IPS-18a (cell line): ENCODE data around the gene GP2.
A peak's percentile ranks its signal among the peaks of the same experiment; 100 is the strongest.

ENCODE experiments used
- H3K27ac ChIP-seq: one replicate; pipeline ENCODE4 v1.5.1; 2013; ENCODE audit warnings: low read length
- H3K27me3 ChIP-seq: one replicate; pipeline ENCODE4 v1.6.1; 2013; ENCODE audit warnings: mild to moderate bottlenecking, low read length; ENCODE audit not compliant: control insufficient read depth, insufficient read depth
- H3K36me3 ChIP-seq: one replicate; pipeline ENCODE4 v1.6.1; 2013; ENCODE audit warnings: low read depth, low read length; ENCODE audit not compliant: control insufficient read depth
- H3K4me1 ChIP-seq: one replicate; pipeline ENCODE4 v1.6.1; 2013; ENCODE audit warnings: low read depth, low read length; ENCODE audit not compliant: control insufficient read depth
- H3K4me3 ChIP-seq: one replicate; pipeline ENCODE4 v1.5.1; 2013; ENCODE audit warnings: low read length
- H3K9ac ChIP-seq: one replicate; pipeline ENCODE4 v1.6.1; 2013; ENCODE audit warnings: mild to moderate bottlenecking, low read length, moderate library complexity
- H3K9me3 ChIP-seq: one replicate; pipeline ENCODE4 v1.6.1; 2013; ENCODE audit warnings: low read depth, low read length; ENCODE audit not compliant: control insufficient read depth

The GP2 gene

DNA sequence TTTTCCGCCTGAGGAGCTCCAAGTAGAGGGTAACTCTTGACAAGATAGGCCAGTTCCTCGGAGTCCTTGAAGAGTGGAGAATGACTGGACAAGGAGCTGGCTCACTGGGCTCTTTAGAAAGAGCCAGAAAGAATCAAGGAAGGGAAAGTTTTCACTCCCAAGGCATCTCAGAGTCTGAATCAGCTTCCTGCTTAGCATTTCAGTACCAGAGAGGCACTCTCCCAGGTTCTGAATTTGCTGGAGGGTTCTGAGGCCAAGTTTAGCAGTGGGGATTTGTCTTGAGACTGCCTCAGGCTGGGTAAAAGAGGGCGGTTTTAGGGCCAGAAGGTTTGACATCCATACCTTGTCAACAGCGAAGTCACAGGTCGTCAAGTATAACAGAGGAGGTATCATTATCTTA is 25.5 kb downstream of the GP2 start:
- H3K27ac ChIP-seq: no peak overlapping the region
- H3K4me3 ChIP-seq: no peak overlapping the region
- no peak overlapping the region for H3K9ac ChIP-seq
- no peaks in the 10 kb centered on the region for H3K36me3 ChIP-seq
- H3K27me3 ChIP-seq: no peaks in the 10 kb centered on the region
- H3K4me1 ChIP-seq: no peaks in the 10 kb centered on the region
- H3K9me3 ChIP-seq: no peaks in the 10 kb centered on the region

DNA sequence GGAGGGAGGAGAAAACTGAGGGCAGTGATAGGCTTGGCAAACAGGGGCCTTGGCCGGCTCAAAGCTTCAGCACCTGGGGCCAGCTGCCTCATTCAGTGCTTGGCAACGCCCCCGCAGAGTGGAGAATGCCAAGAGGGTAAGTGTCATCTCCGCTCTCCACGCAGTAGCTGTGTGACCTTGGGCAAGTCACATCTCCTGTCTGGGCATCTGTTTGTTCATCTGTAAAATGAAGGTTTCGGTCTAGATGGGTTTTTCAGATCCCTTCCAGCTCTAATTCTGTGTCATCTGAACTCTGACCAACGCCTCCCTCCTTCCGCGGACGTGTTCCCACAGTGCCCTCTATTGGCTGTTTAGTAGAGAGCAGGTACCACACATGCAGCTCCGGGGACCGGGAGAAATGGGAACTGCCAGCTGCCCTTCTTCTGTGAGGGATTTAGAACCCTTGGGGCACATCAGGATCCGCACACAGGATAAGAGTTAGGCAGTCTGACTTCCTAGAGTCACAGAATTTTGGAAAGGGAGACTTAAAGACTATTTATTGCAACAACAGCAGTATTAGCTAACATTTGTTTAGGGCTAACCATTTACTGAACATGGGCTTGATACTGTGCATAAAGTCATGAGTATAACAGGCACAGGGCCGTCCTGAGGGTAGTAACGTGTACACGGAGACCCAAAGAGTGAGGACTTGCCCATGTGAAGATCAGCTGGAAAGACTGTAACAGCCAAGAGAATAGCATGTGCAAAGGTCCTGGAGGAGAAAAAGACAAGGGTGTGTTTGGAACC is 26.8 kb downstream of the GP2 start:
- no peaks in the 10 kb centered on the region for H3K36me3 ChIP-seq
- no peak overlapping the region for H3K27ac ChIP-seq
- no peaks in the 10 kb centered on the region for H3K9me3 ChIP-seq
- H3K4me1 ChIP-seq: no peaks in the 10 kb centered on the region
- no peak overlapping the region for H3K4me3 ChIP-seq
- no peak overlapping the region for H3K9ac ChIP-seq
- H3K27me3 ChIP-seq: no peaks in the 10 kb centered on the region

DNA sequence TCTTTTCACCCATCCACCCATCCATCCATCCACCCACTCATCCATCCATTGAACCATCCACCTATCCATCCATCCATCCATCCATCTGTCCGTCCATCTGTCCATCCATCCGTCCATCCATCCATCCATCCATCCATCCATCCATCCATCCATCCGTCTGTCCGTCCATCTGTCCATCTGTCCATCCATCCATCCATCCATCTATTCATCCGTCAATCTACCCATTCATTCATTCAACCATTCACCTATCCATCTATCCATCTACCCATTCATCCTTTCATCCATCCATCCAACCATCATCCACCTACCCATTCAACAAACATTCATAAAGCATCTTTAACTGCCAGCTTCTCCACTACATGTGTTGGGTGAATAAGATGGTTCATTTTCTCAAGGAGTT is 28.9 kb downstream of the GP2 start:
- H3K4me3 ChIP-seq: no peak overlapping the region

DNA sequence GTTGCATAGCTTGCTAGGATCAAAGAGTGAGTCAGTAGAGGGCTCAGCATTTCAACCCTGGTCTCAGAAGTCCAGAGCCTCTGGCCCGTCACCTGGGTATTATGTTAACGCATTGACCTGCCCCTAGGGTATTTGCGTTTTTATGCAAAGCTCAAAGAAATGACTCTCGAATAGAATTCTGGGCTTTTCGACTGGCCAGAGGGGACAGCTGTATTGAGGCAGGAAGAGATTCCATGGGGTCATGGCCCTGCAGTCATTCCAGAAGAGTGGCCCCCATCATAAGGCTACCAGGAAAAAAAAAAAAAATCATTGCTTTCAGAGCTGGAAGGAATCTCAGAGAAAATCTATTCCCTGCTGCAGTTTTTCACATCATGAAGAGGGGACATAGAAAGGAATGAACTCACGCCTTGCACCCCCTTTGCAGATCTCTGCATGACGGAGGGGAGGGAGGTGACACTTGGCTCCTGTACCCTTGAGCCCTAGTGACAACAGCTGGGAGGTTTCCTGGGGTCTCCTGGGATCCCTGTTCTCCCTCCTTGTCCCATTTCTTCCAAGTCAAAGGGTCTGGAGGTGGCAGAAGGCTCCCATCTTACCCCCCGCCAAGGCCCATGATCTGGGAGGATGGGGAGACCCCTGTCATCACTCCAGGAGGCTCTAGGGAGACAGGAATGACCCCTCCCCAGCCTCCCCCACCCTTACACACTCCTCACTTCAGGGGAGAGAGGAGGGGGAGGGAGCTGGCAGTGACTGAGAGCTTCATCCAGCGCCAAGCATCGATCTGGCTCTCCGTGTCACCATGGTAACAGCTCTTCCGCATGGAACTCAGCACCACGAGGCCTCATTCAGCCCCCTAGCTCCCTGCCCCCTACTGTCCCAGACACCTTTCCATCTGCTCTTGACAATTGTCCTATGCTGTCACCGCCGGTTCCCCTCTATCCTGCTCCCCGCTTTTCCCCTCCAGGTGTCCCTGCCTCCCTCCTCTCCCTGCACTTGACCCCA is 35.8 kb downstream of the GP2 start:
- Histone ChIP-seq H3K9ac (no peak overlapping the region), H3K27me3 (no peaks in the 10 kb centered on the region), H3K4me3 (no peak overlapping the region), H3K9me3 (no peaks in the 10 kb centered on the region), H3K36me3 (no peaks in the 10 kb centered on the region), H3K4me1 (peaks cover 6% of the 10 kb centered on the region), H3K27ac (no peak overlapping the region)

More for the DNA sequence above, 28.9 kb downstream of the GP2 start:
- Histone ChIP-seq H3K4me1 (peaks cover 3% of the 10 kb centered on the region), H3K36me3 (no peaks in the 10 kb centered on the region), H3K9ac (no peak overlapping the region), H3K27ac (no peak overlapping the region), H3K9me3 (no peaks in the 10 kb centered on the region), H3K27me3 (no peaks in the 10 kb centered on the region)

DNA sequence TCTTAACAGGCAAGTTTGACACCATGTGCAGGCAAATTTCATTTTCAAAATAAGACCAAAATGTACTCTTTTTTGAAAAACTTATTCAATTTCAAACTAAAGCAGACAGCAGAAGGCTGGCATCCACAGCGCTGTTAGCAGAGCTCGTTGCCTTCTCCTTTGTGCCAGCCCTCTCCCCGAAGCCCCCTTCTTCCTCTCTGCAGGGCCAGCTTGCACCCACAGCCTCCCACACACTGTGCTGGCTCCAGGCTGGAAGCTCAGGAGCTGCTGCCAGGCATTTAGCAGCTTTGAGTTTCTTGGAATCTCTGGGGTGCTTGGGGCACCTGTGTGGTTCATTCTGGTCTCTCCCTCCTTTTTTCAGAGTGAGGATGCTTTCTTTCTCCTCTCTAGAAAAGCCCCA is 37.7 kb downstream of the GP2 start:
- H3K4me3 ChIP-seq: no peak overlapping the region
- H3K9me3 ChIP-seq: no peaks in the 10 kb centered on the region
- no peak overlapping the region for H3K27ac ChIP-seq
- no peaks in the 10 kb centered on the region for H3K27me3 ChIP-seq
- no peaks in the 10 kb centered on the region for H3K36me3 ChIP-seq
- H3K4me1 ChIP-seq: peaks cover 11% of the 10 kb centered on the region
- H3K9ac ChIP-seq: no peak overlapping the region

DNA sequence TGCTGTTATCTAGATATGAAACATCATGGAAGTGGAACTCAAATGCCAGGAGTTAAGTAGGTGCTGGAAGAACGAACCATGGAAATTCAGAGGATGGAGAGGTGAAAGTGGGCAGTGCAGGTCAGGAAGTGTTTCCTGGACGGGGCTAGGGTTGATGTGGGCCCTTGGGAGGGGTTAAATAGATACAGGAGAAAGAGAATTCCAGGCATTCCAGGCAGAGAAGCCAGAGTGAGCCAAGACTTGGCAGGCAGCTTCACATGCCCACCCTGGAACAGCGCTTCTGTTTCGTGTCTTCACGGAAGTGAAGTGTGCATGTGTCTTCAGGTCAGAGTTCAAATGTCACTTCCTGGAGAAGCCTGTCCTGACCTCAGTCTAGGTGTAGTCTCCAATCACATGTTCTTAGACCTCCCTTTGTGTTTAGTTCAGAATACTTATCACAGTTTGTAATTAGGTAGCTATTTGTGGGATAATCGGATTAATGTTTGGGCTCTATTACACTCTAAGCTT is 41.3 kb downstream of the GP2 start:
- Histone ChIP-seq H3K9ac (no peak overlapping the region), H3K4me1 (peaks cover 5% of the 10 kb centered on the region), H3K27me3 (no peaks in the 10 kb centered on the region), H3K36me3 (no peaks in the 10 kb centered on the region), H3K4me3 (no peak overlapping the region), H3K27ac (no peak overlapping the region), H3K9me3 (no peaks in the 10 kb centered on the region)

DNA sequence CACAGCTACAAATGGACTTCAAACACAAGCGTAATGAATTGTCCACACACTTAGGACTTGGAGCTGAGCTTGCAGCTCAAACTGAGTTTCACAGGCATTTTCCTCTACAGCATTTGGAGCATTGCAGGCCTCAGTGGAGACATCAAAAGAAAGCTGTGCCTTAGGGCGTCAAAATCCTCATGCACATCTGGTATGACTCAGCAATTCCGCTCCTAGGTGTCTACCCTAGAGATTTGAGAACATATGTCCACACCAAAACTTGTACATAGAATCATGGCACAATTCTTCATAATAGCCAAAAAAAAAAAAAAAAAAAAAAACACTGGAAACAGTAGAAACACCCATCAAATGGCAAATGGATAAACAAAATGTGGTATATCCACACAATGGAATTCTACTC is 47.1 kb downstream of the GP2 start:
- Histone ChIP-seq H3K27me3 (no peaks in the 10 kb centered on the region), H3K27ac (no peak overlapping the region), H3K36me3 (no peaks in the 10 kb centered on the region), H3K4me3 (no peak overlapping the region), H3K4me1 (no peaks in the 10 kb centered on the region), H3K9me3 (no peaks in the 10 kb centered on the region), H3K9ac (no peak overlapping the region)

DNA sequence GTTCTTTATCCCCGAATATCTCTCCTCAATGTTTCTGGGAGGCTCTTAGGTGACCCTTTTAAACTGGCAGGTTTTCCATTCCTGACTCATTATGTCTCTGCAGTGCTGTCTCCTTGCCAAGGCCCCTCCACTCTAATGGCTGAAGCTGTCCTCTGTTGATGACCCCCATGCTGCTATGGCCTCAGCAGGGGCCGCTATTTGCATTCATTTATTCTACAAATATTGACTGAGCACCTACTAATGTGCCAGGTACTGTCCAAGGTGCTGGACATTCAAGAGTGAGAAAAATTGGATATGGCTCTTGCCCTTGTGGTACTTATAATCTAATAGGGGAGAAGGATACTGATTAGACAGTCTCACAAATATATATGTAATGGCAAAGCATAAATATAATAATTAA is 55.4 kb downstream of the GP2 start:
- Histone ChIP-seq H3K4me3 (no peak overlapping the region), H3K36me3 (no peaks in the 10 kb centered on the region), H3K9ac (no peak overlapping the region), H3K9me3 (no peaks in the 10 kb centered on the region), H3K27ac (no peak overlapping the region), H3K4me1 (peaks cover 7% of the 10 kb centered on the region), H3K27me3 (no peaks in the 10 kb centered on the region)

DNA sequence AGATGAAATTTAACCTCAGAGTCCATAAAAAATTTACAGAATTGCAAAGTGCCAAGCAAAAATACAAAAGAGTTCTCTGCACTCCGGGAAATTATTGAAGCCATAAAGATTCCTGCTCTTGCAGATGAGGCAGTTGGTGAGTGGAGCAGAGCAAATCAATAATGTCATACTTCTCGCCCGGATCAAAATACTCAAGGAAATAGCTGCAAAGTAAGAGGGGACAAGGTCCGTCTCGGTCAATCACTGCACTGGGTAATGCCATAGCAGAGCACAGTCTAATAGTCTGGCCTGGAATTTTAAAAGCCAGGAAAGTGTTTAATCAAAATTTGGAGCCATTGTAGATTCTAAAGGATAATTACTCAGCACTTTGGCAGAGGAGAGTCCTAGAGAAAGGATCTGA is 58.9 kb downstream of the GP2 start:
- H3K36me3 ChIP-seq: no peaks in the 10 kb centered on the region
- no peak overlapping the region for H3K4me3 ChIP-seq
- peaks cover 11% of the 10 kb centered on the region for H3K4me1 ChIP-seq
- H3K9ac ChIP-seq: peak overlapping the region; percentile 32
- H3K9me3 ChIP-seq: no peaks in the 10 kb centered on the region
- H3K27ac ChIP-seq: no peak overlapping the region
- no peaks in the 10 kb centered on the region for H3K27me3 ChIP-seq

DNA sequence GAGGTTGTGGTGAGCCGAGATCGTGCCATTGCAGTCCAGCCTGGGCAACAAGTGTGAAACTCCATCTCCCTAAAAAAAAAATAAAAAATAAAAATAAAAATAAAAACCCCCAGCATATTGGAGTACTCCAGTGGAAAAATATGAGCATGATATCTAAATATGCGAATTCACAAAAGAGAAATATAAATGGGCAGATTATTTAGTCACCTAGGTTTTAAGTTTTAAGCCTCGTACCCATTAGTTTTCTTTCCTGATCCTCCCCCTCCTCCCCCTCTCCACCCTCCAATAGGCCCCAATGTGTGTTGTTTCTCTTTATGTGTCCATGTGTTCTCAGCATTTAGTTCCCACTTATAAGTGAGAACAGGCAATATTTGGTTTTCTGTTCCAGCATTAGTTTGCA is 62.3 kb downstream of the GP2 start:
- Histone ChIP-seq H3K27me3 (no peaks in the 10 kb centered on the region), H3K36me3 (no peaks in the 10 kb centered on the region), H3K9ac (no peak overlapping the region), H3K9me3 (no peaks in the 10 kb centered on the region), H3K4me3 (no peak overlapping the region), H3K4me1 (peaks cover 17% of the 10 kb centered on the region), H3K27ac (no peak overlapping the region)

DNA sequence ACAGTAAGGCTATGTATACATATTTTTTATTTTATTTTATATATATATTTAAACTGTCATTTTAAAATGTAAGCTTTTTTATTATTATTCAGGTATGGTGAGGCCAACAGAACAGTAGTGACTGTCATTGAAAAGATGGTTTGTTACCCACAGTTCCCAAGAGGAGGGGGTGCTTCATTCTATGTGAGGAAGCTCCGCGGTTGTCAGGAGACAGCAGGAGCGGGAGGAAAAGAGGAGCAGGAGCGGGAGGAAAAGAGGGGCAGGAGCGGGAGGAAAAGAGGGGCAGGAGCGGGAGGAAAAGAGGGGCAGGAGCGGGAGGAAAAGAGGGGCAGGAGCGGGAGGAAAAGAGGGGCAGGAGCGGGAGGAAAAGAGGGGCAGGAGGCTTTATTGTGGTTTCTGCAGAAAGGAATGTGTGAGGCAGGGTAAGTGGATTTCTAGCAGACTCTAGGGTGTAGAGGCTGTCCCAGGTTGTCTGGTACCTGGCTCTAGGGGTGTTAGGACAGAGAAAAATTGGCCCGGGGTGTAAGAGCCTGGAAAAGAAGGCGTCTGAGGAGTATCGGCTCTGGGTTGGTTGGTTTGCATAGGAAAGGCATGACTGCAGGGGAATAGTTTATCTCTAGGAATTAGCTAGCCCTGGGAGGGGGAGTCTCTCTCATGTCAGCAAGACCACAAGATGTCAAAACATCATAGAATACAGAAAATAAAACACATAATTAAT is 64.0 kb downstream of the GP2 start:
- Histone ChIP-seq H3K27ac (no peak overlapping the region), H3K4me1 (peaks cover 12% of the 10 kb centered on the region), H3K36me3 (no peaks in the 10 kb centered on the region), H3K9me3 (no peaks in the 10 kb centered on the region), H3K9ac (no peak overlapping the region), H3K27me3 (no peaks in the 10 kb centered on the region), H3K4me3 (no peak overlapping the region)
